ENCODE measurements around the gene RUNX2. TPM values are rescaled to one million over a fixed set of nuclear protein-coding genes. Genes with fewer than 3 reads are reported as not detected.
A peak's percentile ranks its signal among the peaks of the same experiment; 100 is the strongest.

Gene RUNX2
- total RNA-seq, 3 donors from 2014 or later = 2.7 to 7.3 (median 7.2) TPM

DNA sequence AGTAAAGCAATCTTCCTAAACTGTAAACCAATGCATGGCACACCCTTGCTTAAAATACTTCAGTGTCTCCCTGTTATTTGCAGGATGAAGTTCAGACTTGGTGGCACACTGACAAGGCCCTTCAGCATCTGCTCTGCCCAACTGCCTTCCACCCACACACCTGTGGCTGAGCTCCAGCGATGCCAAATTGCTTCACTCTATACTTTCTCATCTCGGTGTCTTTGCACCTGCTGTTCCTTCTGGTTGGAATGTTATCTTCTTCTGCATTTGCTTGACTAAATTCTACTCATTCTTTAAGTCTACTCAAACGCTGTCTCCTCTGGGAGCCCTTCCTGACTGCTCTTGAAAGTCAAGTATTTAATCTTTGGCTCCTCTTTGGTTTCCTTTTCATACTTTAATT lies 149.7 kb downstream of the RUNX2 start:
- Histone ChIP-seq H3K27me3 (no peaks in the 10 kb centered on the region), H3K36me3 (no peaks in the 10 kb centered on the region), H3K4me1 (peaks cover 6 to 8% of the 10 kb centered on the region in 2 donors), H3K9me3 (no peaks in the 10 kb centered on the region), H3K4me3 (no peak overlapping the region), H3K27ac (peak overlapping the region; percentile 4 to 43)
- TF ChIP-seq, protein P1, sequence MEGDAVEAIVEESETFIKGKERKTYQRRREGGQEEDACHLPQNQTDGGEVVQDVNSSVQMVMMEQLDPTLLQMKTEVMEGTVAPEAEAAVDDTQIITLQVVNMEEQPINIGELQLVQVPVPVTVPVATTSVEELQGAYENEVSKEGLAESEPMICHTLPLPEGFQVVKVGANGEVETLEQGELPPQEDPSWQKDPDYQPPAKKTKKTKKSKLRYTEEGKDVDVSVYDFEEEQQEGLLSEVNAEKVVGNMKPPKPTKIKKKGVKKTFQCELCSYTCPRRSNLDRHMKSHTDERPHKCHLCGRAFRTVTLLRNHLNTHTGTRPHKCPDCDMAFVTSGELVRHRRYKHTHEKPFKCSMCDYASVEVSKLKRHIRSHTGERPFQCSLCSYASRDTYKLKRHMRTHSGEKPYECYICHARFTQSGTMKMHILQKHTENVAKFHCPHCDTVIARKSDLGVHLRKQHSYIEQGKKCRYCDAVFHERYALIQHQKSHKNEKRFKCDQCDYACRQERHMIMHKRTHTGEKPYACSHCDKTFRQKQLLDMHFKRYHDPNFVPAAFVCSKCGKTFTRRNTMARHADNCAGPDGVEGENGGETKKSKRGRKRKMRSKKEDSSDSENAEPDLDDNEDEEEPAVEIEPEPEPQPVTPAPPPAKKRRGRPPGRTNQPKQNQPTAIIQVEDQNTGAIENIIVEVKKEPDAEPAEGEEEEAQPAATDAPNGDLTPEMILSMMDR (IDR thresholded peaks at IDR 0.05) = no peak
- DNase-seq (ENCODE audit: low spot score in 2 of 2) = no peak
- intact Hi-C loops (cut with DNase I; ENCODE audit: low total_unique reads) = no loop called here

DNA sequence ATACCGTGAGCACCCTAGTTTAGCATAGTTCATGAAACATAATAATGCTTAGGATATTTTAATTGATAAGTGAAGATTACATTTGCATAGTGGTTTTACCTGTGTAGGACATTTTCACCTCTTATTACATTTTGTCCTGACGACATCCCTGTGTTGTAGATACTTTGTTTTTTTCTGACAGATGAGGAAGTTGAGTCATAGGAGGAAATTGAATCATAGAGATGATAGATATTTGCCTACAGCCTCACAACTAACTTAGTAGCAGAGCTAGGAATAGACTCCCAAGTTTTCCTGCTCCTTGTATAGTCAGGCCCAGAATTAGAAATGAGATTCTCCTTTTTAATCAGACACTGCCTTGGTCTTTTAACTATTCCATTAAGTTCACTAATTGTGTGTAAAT lies 150.1 kb downstream of the RUNX2 start:
- no peak for DNase-seq (ENCODE audit: low spot score in 2 of 2)
- intact Hi-C loops (cut with DNase I; ENCODE audit: low total_unique reads) = no loop called here
- Histone ChIP-seq H3K27ac (peak overlapping the region in 1 of 2 donors; percentile 56), H3K9me3 (no peaks in the 10 kb centered on the region), H3K4me1 (peaks cover 6 to 8% of the 10 kb centered on the region in 2 donors), H3K36me3 (no peaks in the 10 kb centered on the region), H3K27me3 (no peaks in the 10 kb centered on the region), H3K4me3 (no peak overlapping the region)
- TF ChIP-seq POLR2A (IDR thresholded peaks at IDR 0.05) = no peak
- no peak for TF ChIP-seq POLR2AphosphoS5 (IDR thresholded peaks at IDR 0.05)
- TF ChIP-seq, protein P1 (IDR thresholded peaks at IDR 0.05) = no peak

DNA sequence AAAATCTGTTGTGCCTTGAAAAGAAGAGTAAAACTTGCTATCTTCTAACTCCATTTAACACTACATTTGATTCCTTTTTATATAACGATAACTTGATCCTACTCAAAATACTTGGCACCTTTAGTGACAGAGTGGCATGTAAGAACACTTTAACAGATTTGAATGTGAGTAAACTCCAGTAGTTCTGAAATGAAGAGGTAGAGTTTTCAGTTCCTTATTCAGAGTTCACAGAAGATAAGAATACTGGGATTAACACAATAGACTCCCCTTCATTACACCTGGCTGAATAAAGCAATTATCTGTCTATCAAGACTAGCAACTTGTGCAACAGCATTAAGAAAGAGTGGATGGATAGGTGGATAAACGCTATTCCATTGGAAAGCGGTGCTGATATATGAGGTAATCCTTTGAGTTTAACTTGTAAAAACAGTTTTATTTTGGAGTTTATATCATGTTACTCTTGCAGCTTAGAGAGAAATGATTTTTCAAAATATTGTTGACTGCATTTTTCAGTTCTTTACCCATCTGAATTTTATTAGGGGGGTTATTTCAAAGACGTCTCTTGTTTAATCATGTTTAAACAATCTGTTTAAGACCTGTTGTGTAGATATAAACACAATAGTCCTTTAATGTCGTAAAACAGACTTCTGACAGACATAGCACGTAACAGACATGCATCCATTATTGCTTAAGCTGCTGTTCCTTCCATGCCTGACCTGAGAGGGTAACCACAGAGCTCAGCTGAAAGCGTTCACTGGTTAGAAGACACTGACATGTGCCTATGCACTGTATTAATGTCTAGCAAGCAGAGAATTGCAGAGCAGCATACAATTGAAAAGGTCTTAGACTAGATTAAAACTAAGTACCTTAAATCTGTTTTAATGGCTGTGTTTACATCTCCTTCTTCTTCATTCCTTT lies 152.0 kb downstream of the RUNX2 start:
- Histone ChIP-seq H3K27me3 (no peaks in the 10 kb centered on the region), H3K27ac (peak overlapping the region in 1 of 2 donors; percentile 49), H3K4me3 (peak overlapping the region in 2 of 3 donors; percentile 11 to 44), H3K9me3 (no peaks in the 10 kb centered on the region), H3K4me1 (peaks cover 6 to 8% of the 10 kb centered on the region in 2 donors), H3K36me3 (no peaks in the 10 kb centered on the region)
- TF ChIP-seq, protein P1 (IDR thresholded peaks at IDR 0.05) = no peak
- no peak for TF ChIP-seq POLR2AphosphoS5 (IDR thresholded peaks at IDR 0.05)
- TF ChIP-seq POLR2A (IDR thresholded peaks at IDR 0.05) = no peak
- intact Hi-C loops (cut with DNase I; ENCODE audit: low total_unique reads) = no loop called here
- DNase-seq (ENCODE audit: low spot score in 2 of 2) = no peak

DNA sequence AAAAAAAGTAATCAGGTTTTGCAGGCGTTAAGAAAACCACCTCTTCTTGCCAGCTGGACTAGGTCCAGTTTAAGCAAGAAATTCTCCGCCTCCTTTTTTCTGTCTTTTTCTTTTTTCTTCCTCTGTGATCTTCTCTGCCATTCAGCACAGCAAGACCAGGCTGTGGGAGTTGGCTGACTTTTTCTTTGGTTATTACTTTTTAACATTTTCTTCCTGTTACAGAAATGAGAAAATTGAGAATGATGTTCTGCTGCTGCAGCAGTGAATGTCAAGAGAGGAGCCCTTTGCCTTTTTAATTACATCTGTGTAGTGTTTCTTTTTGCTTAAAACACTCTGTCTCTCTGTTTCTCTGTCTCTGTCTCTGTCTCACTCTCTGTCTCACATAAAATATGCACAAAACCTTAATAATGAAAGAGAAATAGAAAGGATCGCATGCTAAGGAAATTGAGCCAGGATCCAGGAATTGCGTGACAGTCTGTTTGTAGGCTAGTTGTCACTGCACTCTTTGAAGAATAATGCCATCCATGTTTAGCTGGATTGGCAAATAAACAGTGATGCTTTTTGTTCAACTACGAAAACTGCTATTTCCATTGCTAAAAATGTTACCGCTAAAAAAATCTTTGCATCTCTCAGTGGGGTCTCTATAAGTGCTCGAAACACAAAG lies 152.8 kb downstream of the RUNX2 start:
- Histone ChIP-seq H3K36me3 (no peaks in the 10 kb centered on the region), H3K9me3 (no peaks in the 10 kb centered on the region), H3K4me3 (peak overlapping the region in 2 of 3 donors; percentile 11 to 44), H3K27ac (peak overlapping the region; percentile 27 to 49), H3K27me3 (no peaks in the 10 kb centered on the region), H3K4me1 (peaks cover 6 to 8% of the 10 kb centered on the region in 2 donors)
- TF ChIP-seq POLR2A (IDR thresholded peaks at IDR 0.05) (no peak), POLR2AphosphoS5 (IDR thresholded peaks at IDR 0.05) (no peak)
- TF ChIP-seq, protein P1 (IDR thresholded peaks at IDR 0.05) = no peak
- intact Hi-C loops (cut with DNase I; ENCODE audit: low total_unique reads) = no loop called here
- no peak for DNase-seq (ENCODE audit: low spot score in 2 of 2)

DNA sequence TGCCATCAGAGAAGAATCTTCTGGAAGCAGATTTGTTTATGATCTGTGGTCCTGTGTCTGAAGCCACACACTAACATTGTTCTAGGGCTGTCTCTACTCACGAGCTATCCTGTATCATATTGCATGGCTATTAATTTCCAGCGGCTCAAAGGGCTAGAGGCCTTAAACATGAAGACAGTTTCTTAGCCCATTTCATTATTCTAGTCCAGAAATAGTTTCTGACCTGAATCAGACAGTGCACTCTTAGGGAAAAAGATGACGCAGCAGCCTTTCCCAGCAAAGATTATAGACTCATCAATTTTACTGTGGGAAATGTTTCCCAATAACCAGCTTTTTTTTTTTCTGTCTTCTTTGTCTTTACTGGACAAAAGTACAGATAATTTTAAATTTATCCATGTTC lies 154.9 kb downstream of the RUNX2 start:
- H3K9me3 ChIP-seq = no peaks in the 10 kb centered on the region
- DNase-seq (ENCODE audit: low spot score in 2 of 2) = no peak
- H3K27me3 ChIP-seq = no peaks in the 10 kb centered on the region
- peak overlapping the region; percentile 52 to 62 for H3K27ac ChIP-seq
- peaks cover 6 to 8% of the 10 kb centered on the region in 2 donors for H3K4me1 ChIP-seq
- intact Hi-C loops (cut with DNase I; ENCODE audit: low total_unique reads) = no loop called here
- H3K4me3 ChIP-seq = no peak overlapping the region
- no peak for TF ChIP-seq POLR2AphosphoS5 (IDR thresholded peaks at IDR 0.05)
- TF ChIP-seq, protein P1 (IDR thresholded peaks at IDR 0.05) = no peak
- no peak for TF ChIP-seq POLR2A (IDR thresholded peaks at IDR 0.05)
- H3K36me3 ChIP-seq = no peaks in the 10 kb centered on the region

Data from breast epithelium (tissue), 4 donors.